GM04503 (cell line): ENCODE results near the gene GFPT2.

ENCODE experiments used
- DNase-seq: peaks from one replicate; pipeline ENCODE4 v3.0.0-alpha.2; 2012; ENCODE audit warnings: low read depth

GFPT2 gene

GRCh38 chr5:180283026-180283615 is 70.0 kb downstream of the GFPT2 start:
- no peak for DNase-seq

GRCh38 chr5:180282281-180282680 is 70.9 kb downstream of the GFPT2 start:
- no peak for DNase-seq

- DNase-seq: no peak
Measured at GRCh38 chr5:180281706-180282105, 71.4 kb downstream of the GFPT2 start.

DNA sequence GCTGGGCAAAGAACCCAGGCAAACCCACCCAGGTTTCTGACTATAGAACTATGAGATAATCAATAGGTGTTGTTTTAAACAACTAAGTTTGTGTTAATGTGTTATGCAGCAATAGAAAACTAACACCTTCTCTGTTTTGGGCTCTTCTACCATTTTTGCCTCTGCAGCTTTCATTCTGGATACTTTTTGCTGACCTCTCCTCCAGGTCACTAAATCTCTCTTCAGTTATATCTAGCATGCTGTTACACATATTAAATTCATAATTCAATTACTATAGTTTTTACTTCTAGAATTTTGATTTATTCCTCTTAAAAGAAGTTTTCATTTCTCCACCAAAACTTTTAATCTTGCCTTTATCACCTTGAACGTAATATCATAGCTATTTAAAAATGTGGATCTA is 78.4 kb downstream of the GFPT2 start:
- no peak for DNase-seq

- no peak for DNase-seq
Measured at GRCh38 chr5:180271221-180271620, 81.9 kb downstream of the GFPT2 start.

DNA sequence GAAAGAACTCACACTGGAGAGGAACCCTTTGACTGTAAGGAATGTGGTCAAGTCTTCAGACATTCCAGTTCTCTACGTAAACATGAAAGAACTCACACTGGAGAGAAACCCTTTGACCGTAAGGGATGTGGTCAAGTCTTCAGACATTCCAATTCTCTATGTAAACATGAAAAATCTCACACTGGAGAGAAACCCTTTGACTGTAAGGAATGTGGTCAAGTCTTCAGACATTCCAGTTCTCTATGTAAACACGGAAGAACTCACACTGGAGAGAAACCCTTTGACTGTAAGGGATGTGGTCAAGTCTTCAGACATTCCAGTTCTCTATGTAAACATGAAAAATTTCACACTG is 93.9 kb downstream of the GFPT2 start:
- no peak for DNase-seq

GRCh38 chr5:180253036-180253824 is 99.9 kb downstream of the GFPT2 start:
- no peak for DNase-seq

DNA sequence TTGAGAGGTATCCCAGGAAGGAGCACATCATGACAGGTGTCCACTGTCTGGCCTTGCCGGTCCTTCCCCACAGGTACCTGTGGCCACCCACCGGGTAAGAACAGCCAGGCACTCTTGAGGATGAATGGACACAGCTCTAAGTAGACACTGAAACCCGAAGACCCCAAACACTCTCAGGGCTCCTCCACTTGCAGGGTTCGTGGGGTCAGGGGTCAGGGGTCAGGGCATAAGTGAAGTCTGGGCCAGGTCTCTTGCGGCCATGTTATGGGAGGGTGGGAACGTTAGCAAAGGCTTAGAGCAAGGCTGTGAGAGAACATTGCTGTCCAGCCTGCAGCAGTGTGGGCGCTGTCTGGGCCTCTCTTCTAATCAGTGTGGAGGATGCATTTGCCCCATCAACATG is 101.2 kb downstream of the GFPT2 start:
- DNase-seq: no peak

GRCh38 chr5:180251141-180251540 is 102.0 kb downstream of the GFPT2 start:
- DNase-seq: no peak
